ENCODE results near the gene KRTAP21-2.
"Not testable (repeated sequence)": the region's sequence is repeated elsewhere in the genome, so short reads cannot be mapped to it uniquely, and the experiment has no call there.

The KRTAP21-2 gene

DNA sequence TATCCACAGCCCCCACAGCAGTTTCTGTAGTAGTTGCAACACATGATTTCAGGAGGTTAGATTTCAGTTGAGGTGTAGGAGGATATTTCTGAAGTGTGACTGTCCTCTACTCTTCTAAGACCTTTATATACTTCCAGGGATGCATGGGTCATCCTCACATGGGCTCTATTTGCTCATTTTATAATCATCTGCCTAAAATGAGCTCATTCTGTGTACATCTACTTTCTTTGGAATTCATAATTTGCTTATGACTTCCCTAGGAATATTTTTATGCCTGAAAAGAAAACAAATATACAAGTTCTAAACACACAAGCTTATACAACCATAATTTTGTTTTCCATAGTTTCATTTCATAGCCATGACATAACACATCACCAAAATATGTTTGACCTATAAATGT lies at the start of gene KRTAP21-2:
TSS of gene KRTAP21-2 (minus strand) at position 101 of the 400 bp plus-strand sequence. CDS start at position 44, 57 bp downstream.
- DNase-seq (ENCODE audit: low read depth), result no peak

GRCh38 chr21:30793581-30794314 lies 46.7 kb upstream of the KRTAP21-2 start:
- no peak for DNase-seq (ENCODE audit: low read depth)

- no peak for DNase-seq (ENCODE audit: low read depth)
Observed at GRCh38 chr21:30779249-30779648, 32.2 kb upstream of the KRTAP21-2 start.

DNA sequence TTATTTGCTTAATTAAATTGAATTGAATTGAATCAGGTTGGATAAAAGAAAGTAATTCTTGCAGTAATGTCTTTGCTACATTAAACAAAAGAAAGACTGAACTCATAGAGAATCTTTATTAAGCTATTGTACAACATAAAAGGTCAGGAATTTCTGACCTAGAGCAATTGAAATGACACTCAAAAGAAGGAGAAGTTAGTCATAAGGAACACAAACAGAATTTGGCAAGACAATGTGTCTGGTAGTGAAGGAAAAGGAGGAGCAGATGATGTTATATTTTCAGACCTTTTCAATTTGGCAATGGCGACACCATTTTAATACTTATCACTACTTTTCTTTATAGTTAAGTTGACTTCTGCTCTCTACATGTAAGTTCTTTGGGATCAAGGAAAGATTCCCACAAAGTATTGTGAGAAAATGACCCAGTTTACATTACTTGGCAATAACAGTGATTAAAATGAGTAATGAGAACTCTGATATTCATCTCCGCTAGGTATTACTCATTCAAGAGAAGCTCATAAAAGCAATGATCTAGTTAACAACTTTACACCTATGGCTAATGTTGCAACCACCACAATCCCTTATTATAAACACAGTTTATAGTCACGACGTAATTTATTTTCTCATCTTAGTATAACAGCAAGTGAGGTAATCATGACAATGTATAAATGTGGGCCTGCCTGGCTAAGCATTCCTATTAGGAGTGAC lies 22.8 kb upstream of the KRTAP21-2 start:
- no peak for DNase-seq (ENCODE audit: low read depth)

- no peak for DNase-seq (ENCODE audit: low read depth)
Observed at GRCh38 chr21:30760776-30761175, 13.7 kb upstream of the KRTAP21-2 start.

DNA sequence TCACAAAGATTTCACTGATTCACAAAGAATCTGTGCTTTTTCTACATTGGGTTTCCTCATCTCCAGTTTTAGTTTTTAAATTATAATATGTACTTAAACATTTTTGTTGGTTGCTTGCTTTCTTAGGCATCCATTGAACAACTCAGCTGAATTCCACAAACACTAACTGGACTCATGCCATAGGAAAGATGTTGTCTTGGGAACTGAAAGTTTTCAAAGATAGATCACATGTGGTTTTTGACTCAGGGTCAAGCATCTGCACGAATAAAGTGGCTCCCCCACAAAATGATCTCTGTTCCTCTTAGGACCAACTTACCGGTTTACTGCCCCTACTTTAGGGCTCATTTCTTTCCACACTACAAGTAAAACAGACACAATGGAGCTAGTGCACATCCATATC lies 11.2 kb upstream of the KRTAP21-2 start:
- no peak for DNase-seq (ENCODE audit: low read depth)

- not testable (repeated sequence) for DNase-seq (ENCODE audit: low read depth)
Observed at GRCh38 chr21:30755328-30755727, 8.3 kb upstream of the KRTAP21-2 start, which contains the start of gene KRTAP21-1. KRTAP21-1 (minus strand) TSS chr21:30755428; CDS start chr21:30755378, 50 bp downstream.

DNA sequence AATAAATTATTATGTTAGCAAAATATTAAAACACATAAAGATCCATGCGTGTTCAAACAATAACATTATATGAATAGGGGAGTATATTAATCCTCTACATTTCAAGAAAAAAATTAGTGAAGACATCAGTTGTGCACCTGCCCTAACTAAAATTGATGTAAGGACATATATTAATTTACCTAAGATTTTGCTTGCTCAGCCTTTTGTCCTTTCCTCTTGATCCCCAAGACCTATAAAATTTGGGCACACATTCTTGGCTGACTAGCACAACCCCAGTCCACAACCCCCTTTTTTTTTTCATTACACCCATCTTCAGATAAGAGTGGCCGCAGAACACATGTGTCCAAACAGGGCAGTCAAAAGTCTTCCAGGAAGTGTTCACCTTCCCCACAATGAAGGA lies 6.6 kb downstream of the KRTAP21-2 start:
- DNase-seq (ENCODE audit: low read depth), result no peak

DNA sequence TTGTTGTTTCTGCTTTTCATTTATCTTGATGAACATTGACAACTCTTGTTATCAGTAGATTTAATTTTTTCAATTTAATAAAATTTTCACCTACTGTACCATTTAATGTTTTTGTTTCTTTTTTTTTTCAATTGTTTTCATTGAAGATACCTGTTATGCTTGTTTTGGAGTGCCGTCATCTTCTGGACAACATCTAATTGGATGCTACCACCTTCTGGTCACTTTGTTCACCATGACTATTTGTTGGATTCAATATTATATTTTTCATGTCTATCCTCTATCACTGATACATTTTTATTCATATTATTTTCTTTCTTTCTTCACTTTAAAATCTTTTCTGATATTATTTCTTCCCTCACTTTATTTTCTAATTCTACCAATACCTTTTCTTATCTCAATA lies 14.0 kb downstream of the KRTAP21-2 start:
- DNase-seq (ENCODE audit: low read depth), result no peak

DNA sequence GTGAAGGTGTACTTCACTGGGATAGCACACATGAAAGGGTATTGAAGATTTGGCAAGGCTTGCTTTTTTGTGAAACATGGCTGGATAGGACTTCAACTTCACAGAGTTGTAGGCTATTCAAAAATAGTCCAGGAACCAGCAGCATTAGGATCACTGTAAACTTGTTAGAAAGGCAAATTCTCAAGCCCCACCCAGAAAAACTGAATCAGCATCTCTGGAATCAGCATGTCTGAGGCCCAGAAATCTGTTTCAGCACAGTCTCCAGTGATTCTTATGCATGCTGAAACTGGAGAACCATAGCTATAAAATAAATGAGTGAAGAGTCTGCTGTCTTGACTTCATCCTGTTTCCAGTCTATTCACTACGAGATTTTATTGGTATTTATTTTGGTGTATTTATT lies 20.3 kb downstream of the KRTAP21-2 start:
- no peak for DNase-seq (ENCODE audit: low read depth)

GRCh38 chr21:30719401-30719800 lies 27.7 kb downstream of the KRTAP21-2 start:
- DNase-seq (ENCODE audit: low read depth), result no peak

GRCh38 chr21:30718239-30718909 lies 28.7 kb downstream of the KRTAP21-2 start, which contains the start of gene KRTAP21-3:
KRTAP21-3 (minus strand) TSS chr21:30718777; CDS start chr21:30718759, 18 bp downstream.
- no peak for DNase-seq (ENCODE audit: low read depth)

DNA sequence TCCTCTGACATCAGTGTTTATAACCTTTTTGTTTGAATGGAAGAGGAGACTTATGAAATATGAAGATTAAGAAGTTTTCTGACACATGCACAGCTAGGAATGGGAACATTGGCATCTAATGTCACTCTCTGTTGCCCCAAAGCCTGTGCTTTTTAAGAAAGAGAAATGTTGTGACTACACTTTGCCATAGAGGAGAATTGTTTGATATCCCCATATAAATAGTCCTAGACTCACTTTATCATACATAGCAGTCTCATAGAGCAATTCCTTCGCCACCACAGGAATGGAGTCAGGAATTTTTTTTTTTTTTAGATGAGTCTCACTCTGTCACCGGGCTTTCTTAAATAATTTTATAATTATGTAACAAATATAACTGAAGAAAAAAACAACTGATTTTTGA lies 30.0 kb downstream of the KRTAP21-2 start:
- DNase-seq (ENCODE audit: low read depth), result no peak

DNA sequence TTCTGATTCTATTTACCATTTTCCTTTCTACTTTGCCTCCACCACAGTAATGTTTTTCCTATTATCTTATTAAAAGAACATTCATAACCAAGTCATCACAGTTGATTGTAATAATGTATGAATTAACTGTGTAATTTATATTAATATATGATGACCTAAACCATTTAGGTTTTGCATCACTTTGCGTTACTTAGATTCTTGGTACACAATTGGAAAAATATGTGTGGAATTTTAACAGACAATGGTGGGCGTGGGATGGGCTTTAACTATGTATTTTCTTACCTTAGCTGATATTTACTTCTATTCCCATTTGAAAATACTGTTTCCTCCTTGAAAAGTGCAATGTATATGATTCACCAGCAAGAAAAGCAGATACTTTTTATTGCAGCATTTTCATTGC lies 32.1 kb downstream of the KRTAP21-2 start:
- no peak for DNase-seq (ENCODE audit: low read depth)

- no peak for DNase-seq (ENCODE audit: low read depth)
Observed at GRCh38 chr21:30714456-30714855, 32.6 kb downstream of the KRTAP21-2 start.

DNA sequence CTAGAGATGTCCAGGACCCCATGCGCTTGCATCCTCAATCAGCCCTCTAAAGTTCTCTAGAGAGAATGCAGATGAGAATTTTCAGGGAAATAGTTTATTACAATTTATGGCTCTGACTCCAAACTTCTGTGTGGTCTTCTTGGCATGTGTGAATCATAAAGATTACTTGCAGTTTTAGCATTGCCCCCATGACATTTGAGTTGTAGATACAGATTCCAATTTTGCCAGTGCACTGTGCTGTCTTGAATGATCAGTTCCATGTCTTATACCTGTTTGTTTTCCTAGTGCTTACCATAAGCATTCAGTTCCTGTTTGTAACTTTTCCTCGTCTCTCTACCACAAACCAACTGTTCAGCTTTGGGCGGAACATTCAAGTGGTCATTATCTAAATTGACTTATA lies 33.3 kb downstream of the KRTAP21-2 start:
- no peak for DNase-seq (ENCODE audit: low read depth)

- DNase-seq (ENCODE audit: low read depth), result no peak
Observed at GRCh38 chr21:30710499-30710898, 36.6 kb downstream of the KRTAP21-2 start.

- no peak for DNase-seq (ENCODE audit: low read depth)
Observed at GRCh38 chr21:30707409-30707808, 39.6 kb downstream of the KRTAP21-2 start.
